Measurements from ENCODE around the gene BRPF1. TPM values are rescaled to one million over a fixed set of nuclear protein-coding genes. Genes with fewer than 3 reads are reported as not detected.

BRPF1 gene
- total RNA-seq, 1 experiment from 2014 or later: 20.4 TPM

DNA sequence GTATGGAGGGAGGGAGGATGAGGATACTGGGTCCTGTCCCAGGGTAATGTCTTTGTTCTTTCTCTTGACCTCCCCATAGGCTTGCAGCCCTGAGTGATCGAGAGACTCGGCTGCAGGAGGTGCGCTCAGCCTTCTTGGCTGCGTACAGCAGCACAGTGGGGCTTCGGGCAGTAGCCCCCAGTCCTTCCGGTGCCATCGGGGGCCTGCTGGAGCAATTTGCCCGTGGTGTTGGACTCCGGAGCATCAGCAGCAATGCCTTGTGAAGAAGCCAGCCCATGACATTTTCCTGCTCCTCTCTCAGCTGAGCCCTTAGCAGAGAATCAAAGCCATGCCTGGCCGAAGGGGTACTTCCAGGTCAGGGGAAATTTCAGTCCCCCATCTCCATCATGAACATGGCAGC, 29.8 kb upstream of the BRPF1 start:
- no peak for TF ChIP-seq CTCF (IDR thresholded peaks at IDR 0.05; ENCODE audit: unreplicated experiment)
- BruUV-seq (replicated peaks): no TSS peak
- Mint-ChIP-seq H3K36me3 (ENCODE audit: insufficient read depth, unreplicated experiment) (peaks cover 15% of the 10 kb centered on the region), H3K4me3 (ENCODE audit: low read depth, unreplicated experiment) (no peak overlapping the region), H3K27me3 (ENCODE audit: unreplicated experiment) (peaks cover 22% of the 10 kb centered on the region), H3K4me1 (ENCODE audit: low read depth, unreplicated experiment) (no peaks in the 10 kb centered on the region), H3K27ac (ENCODE audit: unreplicated experiment) (no peak overlapping the region), H3K9me3 (ENCODE audit: low read depth, unreplicated experiment) (no peaks in the 10 kb centered on the region)
- intact Hi-C loops (cut with micrococcal nuclease; ENCODE audit: unreplicated experiment): no loop called here
- no peak for DNase-seq
- CTCF ChIA-PET: no interaction called here

DNA sequence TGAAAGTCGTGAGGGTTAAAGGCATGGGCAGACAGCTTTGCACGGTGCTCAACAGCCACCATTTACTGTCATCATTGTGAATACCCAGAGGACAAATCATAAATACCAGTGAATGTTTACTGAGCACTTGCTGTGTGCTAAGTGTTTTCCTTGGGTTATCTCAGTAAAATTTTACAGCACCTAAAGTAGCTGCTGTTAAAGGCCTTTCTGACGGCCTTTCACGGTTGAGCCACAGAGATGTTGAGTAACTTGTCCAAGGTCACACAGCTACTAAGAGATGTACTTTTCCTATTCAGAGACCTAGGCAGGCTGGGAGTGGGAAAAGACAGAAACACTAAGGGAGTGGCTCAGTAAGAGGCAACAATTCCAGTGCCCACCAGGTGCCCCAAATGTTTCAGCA, 28.3 kb upstream of the BRPF1 start:
- CTCF ChIA-PET: no interaction called here
- H3K36me3 Mint-ChIP-seq (ENCODE audit: insufficient read depth, unreplicated experiment): peaks cover 15% of the 10 kb centered on the region
- H3K27ac Mint-ChIP-seq (ENCODE audit: unreplicated experiment): no peak overlapping the region
- H3K27me3 Mint-ChIP-seq (ENCODE audit: unreplicated experiment): peaks cover 37% of the 10 kb centered on the region
- intact Hi-C loops (cut with micrococcal nuclease; ENCODE audit: unreplicated experiment): no loop called here
- no peak overlapping the region for H3K4me3 Mint-ChIP-seq (ENCODE audit: low read depth, unreplicated experiment)
- no peaks in the 10 kb centered on the region for H3K9me3 Mint-ChIP-seq (ENCODE audit: low read depth, unreplicated experiment)
- no peak for TF ChIP-seq CTCF (IDR thresholded peaks at IDR 0.05; ENCODE audit: unreplicated experiment)
- DNase-seq: no peak
- BruUV-seq (replicated peaks): no TSS peak
- no peaks in the 10 kb centered on the region for H3K4me1 Mint-ChIP-seq (ENCODE audit: low read depth, unreplicated experiment)

DNA sequence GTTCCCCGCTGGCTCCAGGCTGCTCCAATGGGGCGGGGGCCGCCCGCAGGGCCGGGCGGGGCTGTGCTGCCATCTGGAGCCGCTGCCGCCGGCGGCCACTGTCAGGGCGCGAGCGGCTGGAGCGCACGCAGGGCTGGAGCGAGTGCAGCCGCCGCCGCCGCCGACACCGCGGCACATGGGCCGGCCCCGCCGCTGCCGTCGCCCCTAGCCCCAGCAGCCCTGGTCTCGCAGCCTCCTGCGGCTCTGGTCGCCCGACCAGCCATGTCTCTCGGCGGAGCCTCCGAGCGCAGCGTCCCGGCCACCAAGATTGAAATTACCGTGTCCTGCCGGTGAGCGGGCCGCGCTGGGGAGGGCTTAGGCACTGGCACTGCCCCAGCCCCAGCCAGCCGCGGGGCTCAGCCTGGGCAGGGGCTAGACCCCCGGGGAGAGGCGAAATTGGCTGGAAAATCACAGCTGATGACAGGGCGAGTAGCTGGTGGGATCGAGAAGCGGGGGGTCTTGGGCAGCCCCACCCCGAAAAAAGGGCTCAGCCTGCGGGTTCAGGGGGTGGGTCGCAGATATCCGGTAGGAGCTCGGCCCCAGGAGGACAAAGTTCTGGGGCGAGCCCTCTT, 27.7 kb upstream of the BRPF1 start, which contains the start of gene CPNE9:
CPNE9 (plus strand) TSS at position 98 of the 611 bp plus-strand sequence; CDS start at position 262, 164 bp downstream.
- intact Hi-C loops (cut with micrococcal nuclease; ENCODE audit: unreplicated experiment): no loop called here
- Mint-ChIP-seq H3K27me3 (ENCODE audit: unreplicated experiment) (peaks cover 43% of the 10 kb centered on the region), H3K27ac (ENCODE audit: unreplicated experiment) (no peak within 1 kb of the TSS), H3K4me3 (ENCODE audit: low read depth, unreplicated experiment) (peak within 1 kb of the TSS; percentile 65), H3K4me1 (ENCODE audit: low read depth, unreplicated experiment) (no peaks in the 10 kb centered on the region), H3K9me3 (ENCODE audit: low read depth, unreplicated experiment) (no peaks in the 10 kb centered on the region), H3K36me3 (ENCODE audit: insufficient read depth, unreplicated experiment) (peaks cover 15% of the 10 kb centered on the region)
- no TSS peak for BruUV-seq (replicated peaks)
- DNase-seq: no peak
- CTCF ChIA-PET: no interaction called here
- TF ChIP-seq CTCF (IDR thresholded peaks at IDR 0.05; ENCODE audit: unreplicated experiment): no peak

GRCh38 chr3:9704347-9705322, 26.9 kb upstream of the BRPF1 start:
- intact Hi-C loops (cut with micrococcal nuclease; ENCODE audit: unreplicated experiment): no loop called here
- peaks cover 44% of the 10 kb centered on the region for H3K27me3 Mint-ChIP-seq (ENCODE audit: unreplicated experiment)
- TF ChIP-seq CTCF (IDR thresholded peaks at IDR 0.05; ENCODE audit: unreplicated experiment): no peak
- CTCF ChIA-PET: no interaction called here
- no TSS peak for BruUV-seq (replicated peaks)
- peak overlapping the region; percentile 65 for H3K4me3 Mint-ChIP-seq (ENCODE audit: low read depth, unreplicated experiment)
- H3K4me1 Mint-ChIP-seq (ENCODE audit: low read depth, unreplicated experiment): no peaks in the 10 kb centered on the region
- DNase-seq: peak; percentile 47
- no peaks in the 10 kb centered on the region for H3K9me3 Mint-ChIP-seq (ENCODE audit: low read depth, unreplicated experiment)
- no peak overlapping the region for H3K27ac Mint-ChIP-seq (ENCODE audit: unreplicated experiment)
- H3K36me3 Mint-ChIP-seq (ENCODE audit: insufficient read depth, unreplicated experiment): peaks cover 15% of the 10 kb centered on the region

Measured in Calu3 (cell line).